ENCODE results near the gene NTM.

DNA sequence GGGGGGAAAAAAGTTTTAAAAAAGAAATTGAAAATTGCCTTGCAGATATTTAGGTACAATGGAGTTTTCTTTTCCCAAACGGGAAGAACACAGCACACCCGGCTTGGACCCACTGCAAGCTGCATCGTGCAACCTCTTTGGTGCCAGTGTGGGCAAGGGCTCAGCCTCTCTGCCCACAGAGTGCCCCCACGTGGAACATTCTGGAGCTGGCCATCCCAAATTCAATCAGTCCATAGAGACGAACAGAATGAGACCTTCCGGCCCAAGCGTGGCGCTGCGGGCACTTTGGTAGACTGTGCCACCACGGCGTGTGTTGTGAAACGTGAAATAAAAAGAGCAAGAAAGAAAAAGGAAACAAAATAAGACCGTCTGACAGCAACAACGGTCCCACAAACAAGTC, 964.9 kb downstream of the NTM start:
- TF ChIP-seq, protein P1, sequence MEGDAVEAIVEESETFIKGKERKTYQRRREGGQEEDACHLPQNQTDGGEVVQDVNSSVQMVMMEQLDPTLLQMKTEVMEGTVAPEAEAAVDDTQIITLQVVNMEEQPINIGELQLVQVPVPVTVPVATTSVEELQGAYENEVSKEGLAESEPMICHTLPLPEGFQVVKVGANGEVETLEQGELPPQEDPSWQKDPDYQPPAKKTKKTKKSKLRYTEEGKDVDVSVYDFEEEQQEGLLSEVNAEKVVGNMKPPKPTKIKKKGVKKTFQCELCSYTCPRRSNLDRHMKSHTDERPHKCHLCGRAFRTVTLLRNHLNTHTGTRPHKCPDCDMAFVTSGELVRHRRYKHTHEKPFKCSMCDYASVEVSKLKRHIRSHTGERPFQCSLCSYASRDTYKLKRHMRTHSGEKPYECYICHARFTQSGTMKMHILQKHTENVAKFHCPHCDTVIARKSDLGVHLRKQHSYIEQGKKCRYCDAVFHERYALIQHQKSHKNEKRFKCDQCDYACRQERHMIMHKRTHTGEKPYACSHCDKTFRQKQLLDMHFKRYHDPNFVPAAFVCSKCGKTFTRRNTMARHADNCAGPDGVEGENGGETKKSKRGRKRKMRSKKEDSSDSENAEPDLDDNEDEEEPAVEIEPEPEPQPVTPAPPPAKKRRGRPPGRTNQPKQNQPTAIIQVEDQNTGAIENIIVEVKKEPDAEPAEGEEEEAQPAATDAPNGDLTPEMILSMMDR (IDR thresholded peaks at IDR 0.05) = 0 out of 2 replicates have a peak, but pooled peaks have one; percentile 15
- TF ChIP-seq ZFX (IDR thresholded peaks at IDR 0.05; ENCODE audit: borderline replicate concordance) = no peak
